ENCODE measurements around the gene LRRTM2.

DNA sequence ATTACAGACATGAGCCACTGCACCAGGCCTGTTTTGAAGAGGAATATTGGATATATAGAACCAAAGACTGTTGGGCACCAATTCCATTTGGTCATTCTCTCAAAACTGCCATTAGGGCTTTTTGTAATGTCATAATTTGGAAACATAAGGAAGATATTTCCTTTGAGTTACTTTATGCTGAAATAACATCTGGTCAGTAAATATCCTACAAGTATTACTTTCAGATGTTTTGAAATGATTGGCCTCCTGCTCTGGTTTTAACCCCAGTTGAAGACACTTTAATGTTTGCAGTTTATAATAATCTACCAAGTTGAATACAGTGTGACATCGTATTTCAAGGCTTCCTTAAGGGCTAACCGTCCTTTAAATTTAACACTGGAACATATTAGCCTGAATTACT lies 33.6 kb downstream of the LRRTM2 start:
- TF ChIP-seq, protein P1, sequence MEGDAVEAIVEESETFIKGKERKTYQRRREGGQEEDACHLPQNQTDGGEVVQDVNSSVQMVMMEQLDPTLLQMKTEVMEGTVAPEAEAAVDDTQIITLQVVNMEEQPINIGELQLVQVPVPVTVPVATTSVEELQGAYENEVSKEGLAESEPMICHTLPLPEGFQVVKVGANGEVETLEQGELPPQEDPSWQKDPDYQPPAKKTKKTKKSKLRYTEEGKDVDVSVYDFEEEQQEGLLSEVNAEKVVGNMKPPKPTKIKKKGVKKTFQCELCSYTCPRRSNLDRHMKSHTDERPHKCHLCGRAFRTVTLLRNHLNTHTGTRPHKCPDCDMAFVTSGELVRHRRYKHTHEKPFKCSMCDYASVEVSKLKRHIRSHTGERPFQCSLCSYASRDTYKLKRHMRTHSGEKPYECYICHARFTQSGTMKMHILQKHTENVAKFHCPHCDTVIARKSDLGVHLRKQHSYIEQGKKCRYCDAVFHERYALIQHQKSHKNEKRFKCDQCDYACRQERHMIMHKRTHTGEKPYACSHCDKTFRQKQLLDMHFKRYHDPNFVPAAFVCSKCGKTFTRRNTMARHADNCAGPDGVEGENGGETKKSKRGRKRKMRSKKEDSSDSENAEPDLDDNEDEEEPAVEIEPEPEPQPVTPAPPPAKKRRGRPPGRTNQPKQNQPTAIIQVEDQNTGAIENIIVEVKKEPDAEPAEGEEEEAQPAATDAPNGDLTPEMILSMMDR (IDR thresholded peaks at IDR 0.05): no peak
- no peak for TF ChIP-seq POLR2A (IDR thresholded peaks at IDR 0.05)

All from testis (tissue), 2 donors.